Esophagus (tissue), 2 donors: Measurements from ENCODE around the gene JDP2. TPM values are rescaled to one million over a fixed set of nuclear protein-coding genes. Genes with fewer than 3 reads are reported as not detected.

ENCODE experiments used
- H3K27ac ChIP-seq, 2 donors: one replicate each; pipeline ENCODE4 v1.5.1; 2013; ENCODE audit warnings: low read depth in 2 of 2, mild to moderate bottlenecking in 2 of 2, inconsistent platforms in 1 of 2, low read length in 1 of 2, moderate library complexity in 1 of 2
- H3K27me3 ChIP-seq, 2 donors: one replicate each; pipeline ENCODE4 v1.6.1; 2013; ENCODE audit warnings: low read length in 2 of 2, control low read depth in 1 of 2, mild to moderate bottlenecking in 1 of 2; ENCODE audit not compliant: insufficient read depth in 2 of 2, control insufficient read depth in 1 of 2
- H3K36me3 ChIP-seq, 2 donors: one replicate each; pipeline ENCODE4 v1.6.1; 2013; ENCODE audit warnings: low read length in 1 of 2; ENCODE audit not compliant: control insufficient read depth in 2 of 2, insufficient read depth in 2 of 2
- H3K4me1 ChIP-seq, 2 donors: one replicate each; pipeline ENCODE4 v1.6.1; 2013; ENCODE audit warnings: low read length in 1 of 2; ENCODE audit not compliant: control insufficient read depth in 2 of 2, insufficient read depth in 2 of 2
- H3K4me3 ChIP-seq, 2 donors: one replicate each; pipeline ENCODE4 v1.5.1; 2013; ENCODE audit warnings: low read length in 2 of 2, mild to moderate bottlenecking in 2 of 2, low read depth in 1 of 2, moderate library complexity in 1 of 2
- H3K9me3 ChIP-seq, 2 donors: one replicate each; pipeline ENCODE4 v1.6.1; 2013; ENCODE audit warnings: mild to moderate bottlenecking in 2 of 2, low read depth in 1 of 2, low read length in 1 of 2, moderate library complexity in 1 of 2; ENCODE audit not compliant: control insufficient read depth in 2 of 2, insufficient read depth in 1 of 2
- WGBS, 2 donors: extraction: QIAGEN DNeasy Blood & Tissue Kit; methylation state at CpG; one replicate each; pipeline ENCODE4 v1.1.7; 2013; 5-methylcytosine and 5-hydroxymethylcytosine counted together
- polyA plus RNA-seq, 2 donors: library from polyadenylated mRNA; stranded (reverse); fragments of 200-250 nt; gene quantifications; one replicate each; pipeline ENCODE4 v1.2.3, GENCODE V29; 2013
- donor health status: healthy with polysubstance abuse.
- donor health status: Bipolar disorder and iron deficiency.

Gene JDP2
- polyA plus RNA-seq, 2 donors: 13.4 to 18.4 TPM

DNA sequence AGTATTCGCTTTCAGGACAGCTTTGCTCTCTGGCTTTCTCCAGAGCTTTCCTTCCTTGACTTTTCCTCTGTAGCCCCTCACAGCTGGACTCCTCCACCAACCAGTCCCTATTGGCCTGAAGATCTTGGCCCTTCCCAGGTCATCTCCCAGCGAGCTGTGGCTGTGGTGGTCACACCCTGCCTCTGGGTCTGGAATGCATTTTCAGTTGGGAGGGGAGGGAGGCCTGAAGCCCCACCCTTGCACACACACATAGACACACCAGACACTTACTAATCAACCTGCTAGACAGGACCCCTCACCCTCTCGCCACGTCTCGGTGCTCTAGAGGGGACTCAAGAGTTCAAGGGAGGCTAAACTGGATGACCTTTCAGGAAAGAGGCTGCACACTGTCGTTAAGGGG is 13.9 kb downstream of the JDP2 start:
- WGBS, 2 donors: 69 to 72% methylated on average over 6 of the region's 6 CpGs
- Histone ChIP-seq H3K27ac (peak overlapping the region; percentile 32 to 59), H3K4me3 (no peak overlapping the region), H3K4me1 (peaks cover 4% of the 10 kb centered on the region in 2 donors), H3K9me3 (peaks cover 0 to 2% of the 10 kb centered on the region in 2 donors), H3K27me3 (no peaks in the 10 kb centered on the region), H3K36me3 (peaks cover 6 to 21% of the 10 kb centered on the region in 2 donors)

DNA sequence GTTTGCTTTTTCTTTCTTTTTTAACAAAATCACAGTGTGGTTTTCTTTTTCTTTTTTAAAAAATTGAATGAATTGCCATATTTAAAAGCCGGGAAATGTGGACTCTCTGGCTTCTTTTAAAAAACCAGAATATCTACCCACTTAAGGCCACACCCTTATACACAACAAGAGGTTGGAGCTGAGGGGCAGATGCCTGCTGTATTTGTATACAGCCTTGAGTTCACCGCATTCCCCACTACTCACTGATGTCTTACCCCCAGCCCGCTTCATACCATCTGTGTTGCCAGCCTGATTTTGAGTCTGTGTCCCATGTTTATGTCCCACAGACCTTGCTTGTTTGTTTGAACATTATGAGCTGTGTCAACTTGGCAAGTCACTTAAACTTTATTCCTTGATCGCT is 14.3 kb downstream of the JDP2 start:
- 91 to 92% methylated on average over 4 of the region's 4 CpGs for WGBS, 2 donors
- H3K27ac ChIP-seq: peak overlapping the region; percentile 18 to 59
- peaks cover 6 to 21% of the 10 kb centered on the region in 2 donors for H3K36me3 ChIP-seq
- no peaks in the 10 kb centered on the region for H3K27me3 ChIP-seq
- no peak overlapping the region for H3K4me3 ChIP-seq
- peaks cover 4% of the 10 kb centered on the region in 2 donors for H3K4me1 ChIP-seq
- peaks cover 0 to 2% of the 10 kb centered on the region in 2 donors for H3K9me3 ChIP-seq

DNA sequence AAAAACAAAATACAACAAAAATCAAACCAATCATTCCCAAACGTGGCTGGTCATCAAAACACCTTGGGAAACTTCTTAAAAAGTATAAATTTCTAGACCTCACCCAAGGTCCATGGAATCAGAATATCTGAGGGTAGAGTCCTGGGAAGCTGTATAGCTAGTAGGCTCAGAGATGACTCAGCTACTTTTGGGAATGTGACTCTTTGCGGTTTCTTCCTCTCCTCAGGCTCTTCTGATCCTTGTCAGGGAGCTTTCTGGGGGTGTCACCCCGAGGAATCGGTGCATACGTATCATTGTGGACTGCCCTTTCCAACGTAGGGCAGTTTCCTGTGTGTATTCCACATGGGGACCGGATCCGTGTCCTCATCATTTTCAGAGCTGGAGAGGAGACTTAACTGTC is 14.8 kb downstream of the JDP2 start:
- peaks cover 4% of the 10 kb centered on the region in 2 donors for H3K4me1 ChIP-seq
- H3K4me3 ChIP-seq: no peak overlapping the region
- 62 to 74% methylated on average over 8 of the region's 8 CpGs for WGBS, 2 donors
- H3K9me3 ChIP-seq: peaks cover 0 to 2% of the 10 kb centered on the region in 2 donors
- H3K36me3 ChIP-seq: peaks cover 6 to 19% of the 10 kb centered on the region in 2 donors
- no peaks in the 10 kb centered on the region for H3K27me3 ChIP-seq
- H3K27ac ChIP-seq: peak overlapping the region; percentile 18 to 58

DNA sequence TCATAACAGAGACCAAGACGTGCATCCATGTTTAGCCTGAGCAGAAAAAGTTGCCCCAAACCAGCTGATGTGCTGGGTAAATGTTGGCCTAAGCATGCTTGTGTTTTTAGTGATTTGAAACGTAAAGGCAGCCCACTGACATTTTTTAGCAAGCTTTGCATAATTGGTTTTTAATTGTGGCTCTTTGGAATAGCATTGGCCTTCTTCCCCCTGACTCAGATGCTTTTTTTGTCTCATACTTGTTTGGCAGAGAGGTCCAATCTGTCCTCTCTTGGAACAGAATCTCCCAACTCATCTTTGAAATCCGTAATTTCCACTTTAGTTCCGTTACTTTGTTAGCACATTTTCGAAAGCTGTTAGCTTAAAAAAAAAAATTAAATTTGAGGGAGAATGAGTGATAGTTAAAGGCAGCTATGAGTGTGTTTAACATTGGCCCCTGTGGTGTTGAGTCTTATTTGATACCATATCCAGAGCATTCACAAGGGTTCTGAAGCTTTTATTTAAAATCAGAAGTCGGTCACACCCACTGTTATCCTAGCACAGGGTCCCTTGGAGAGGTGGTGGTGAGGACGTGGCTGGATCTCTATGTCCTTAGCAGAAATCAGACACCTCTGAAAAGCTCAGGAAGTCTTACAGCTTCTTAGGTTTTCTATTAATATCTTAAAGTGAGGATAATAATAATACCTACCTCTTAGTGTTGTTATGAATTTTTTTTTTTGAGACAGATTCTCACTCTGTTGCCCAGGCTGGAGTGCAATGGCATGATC is 15.6 kb downstream of the JDP2 start:
- no peaks in the 10 kb centered on the region for H3K27me3 ChIP-seq
- H3K36me3 ChIP-seq: peaks cover 2 to 13% of the 10 kb centered on the region in 2 donors
- no peak overlapping the region for H3K4me3 ChIP-seq
- peaks cover 0 to 2% of the 10 kb centered on the region in 2 donors for H3K9me3 ChIP-seq
- H3K27ac ChIP-seq: peak overlapping the region; percentile 18 to 58
- 69 to 74% methylated on average over 7 of the region's 7 CpGs for WGBS, 2 donors
- peaks cover 4% of the 10 kb centered on the region in 2 donors for H3K4me1 ChIP-seq

DNA sequence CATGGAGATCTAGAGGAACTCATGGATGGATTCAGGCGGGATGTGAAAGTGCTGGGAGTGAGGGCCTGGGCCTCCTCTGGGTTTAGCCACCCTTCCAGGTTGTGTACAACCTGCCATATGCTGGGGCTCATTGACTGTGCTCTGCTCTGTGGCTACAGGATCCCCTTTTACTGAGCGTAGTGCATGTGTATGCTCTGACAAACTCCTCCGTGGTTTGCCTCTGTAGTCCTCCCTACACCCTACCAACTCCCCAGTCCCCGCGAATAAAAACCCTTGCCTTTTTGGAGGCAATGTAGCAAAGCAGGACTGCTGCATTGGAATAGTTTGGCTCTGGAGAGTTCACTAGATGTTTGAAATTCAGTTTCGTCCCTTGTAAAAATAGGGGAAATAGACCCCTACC is 17.4 kb downstream of the JDP2 start:
- 94 to 96% methylated on average over 6 of the region's 6 CpGs for WGBS, 2 donors
- Histone ChIP-seq H3K27me3 (no peaks in the 10 kb centered on the region), H3K27ac (no peak overlapping the region), H3K36me3 (peaks cover 2 to 8% of the 10 kb centered on the region in 2 donors), H3K9me3 (peaks cover 0 to 2% of the 10 kb centered on the region in 2 donors), H3K4me3 (no peak overlapping the region), H3K4me1 (peaks cover 7 to 14% of the 10 kb centered on the region in 2 donors)

DNA sequence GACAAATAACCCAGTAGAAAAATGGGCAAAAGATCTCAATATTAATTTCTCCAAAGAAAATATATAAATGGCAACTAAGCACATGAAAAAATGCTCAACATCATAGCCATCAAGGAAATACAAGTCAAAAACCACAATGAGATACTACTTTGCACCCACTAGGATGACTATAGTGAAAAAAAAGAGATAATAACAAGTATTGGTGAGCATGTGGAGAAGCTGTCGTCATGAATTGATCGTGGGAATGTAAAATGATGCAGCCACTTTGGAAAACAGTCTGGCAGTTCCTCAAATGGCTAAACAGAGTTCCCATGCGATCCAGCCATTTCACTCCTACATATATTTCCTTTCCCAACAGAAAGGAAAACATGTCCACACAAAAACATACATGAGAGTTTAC is 18.1 kb downstream of the JDP2 start:
- H3K27me3 ChIP-seq: no peaks in the 10 kb centered on the region
- peaks cover 0 to 2% of the 10 kb centered on the region in 2 donors for H3K9me3 ChIP-seq
- no peak overlapping the region for H3K4me3 ChIP-seq
- 86 to 88% methylated on average over 3 of the region's 3 CpGs for WGBS, 2 donors
- no peak overlapping the region for H3K27ac ChIP-seq
- H3K4me1 ChIP-seq: peaks cover 11 to 20% of the 10 kb centered on the region in 2 donors
- peaks cover 2 to 10% of the 10 kb centered on the region in 2 donors for H3K36me3 ChIP-seq

DNA sequence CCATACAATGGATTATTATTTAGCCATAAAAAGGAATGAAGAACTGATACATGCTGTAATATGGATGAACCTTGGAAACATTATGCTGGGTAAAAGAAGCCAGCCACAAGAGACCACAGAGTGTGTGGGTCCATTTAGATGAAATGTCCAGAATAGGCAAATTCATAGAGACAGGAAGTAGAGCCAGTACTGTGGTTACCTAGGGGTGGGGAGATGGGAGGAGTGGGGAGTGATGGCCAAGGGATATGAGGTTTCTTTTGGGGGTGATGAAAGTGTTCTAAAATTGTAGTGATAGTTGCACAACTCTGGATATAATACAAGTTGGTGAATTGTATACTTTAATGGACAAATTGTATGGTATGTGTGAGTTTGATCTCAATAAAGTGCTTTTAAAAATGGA is 18.6 kb downstream of the JDP2 start:
- H3K4me3 ChIP-seq: no peak overlapping the region
- H3K9me3 ChIP-seq: peaks cover 0 to 2% of the 10 kb centered on the region in 2 donors
- H3K4me1 ChIP-seq: peaks cover 16 to 21% of the 10 kb centered on the region in 2 donors
- H3K36me3 ChIP-seq: peaks cover 2 to 10% of the 10 kb centered on the region in 2 donors
- no peaks in the 10 kb centered on the region for H3K27me3 ChIP-seq
- H3K27ac ChIP-seq: no peak overlapping the region

DNA sequence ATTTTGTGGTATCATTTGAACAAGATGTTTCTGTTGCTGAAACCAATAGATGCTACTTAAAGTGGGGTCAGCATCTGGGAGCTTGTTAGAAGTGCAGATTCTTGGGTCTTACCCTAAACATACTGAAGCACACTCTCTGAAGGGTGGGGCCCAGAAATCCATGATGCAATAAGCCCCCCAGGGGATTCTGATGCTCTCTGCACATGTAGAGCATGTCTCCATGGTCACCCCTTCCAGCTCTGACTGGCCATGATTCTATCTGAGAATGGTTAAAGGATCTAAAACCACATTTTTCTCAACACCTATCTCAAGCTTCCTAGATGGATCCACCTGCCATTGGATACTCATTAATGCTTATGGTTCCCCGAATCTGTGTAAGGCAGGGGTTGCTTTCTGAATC is 20.4 kb downstream of the JDP2 start:
- Histone ChIP-seq H3K4me3 (no peak overlapping the region), H3K27ac (peak overlapping the region in 1 of 2 donors; percentile 4), H3K9me3 (no peaks in the 10 kb centered on the region), H3K27me3 (no peaks in the 10 kb centered on the region), H3K36me3 (peaks cover 2 to 6% of the 10 kb centered on the region in 2 donors), H3K4me1 (peaks cover 22 to 25% of the 10 kb centered on the region in 2 donors)
- 55 to 73% methylated on average over 1 of the region's 1 CpG for WGBS, 2 donors

DNA sequence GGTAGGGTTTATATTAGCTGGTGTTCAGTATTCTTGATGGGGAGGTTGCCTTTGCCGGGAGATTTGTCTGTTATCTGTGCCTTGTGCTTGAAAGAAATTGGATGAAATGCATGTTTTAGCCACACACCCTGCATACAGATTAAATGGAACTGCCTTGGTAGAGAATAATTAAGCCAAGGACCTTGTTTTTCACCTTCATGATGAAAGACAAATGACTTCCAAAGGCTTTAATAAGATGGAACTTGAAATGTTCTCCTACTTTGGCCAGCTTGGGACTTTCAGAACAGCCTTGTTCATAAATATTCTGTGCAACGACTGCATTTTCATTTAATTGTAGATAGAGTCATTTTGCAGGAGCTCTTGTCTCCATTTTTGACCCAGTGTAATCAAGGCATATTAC is 21.2 kb downstream of the JDP2 start:
- H3K27ac ChIP-seq: peak overlapping the region; percentile 26 to 60
- H3K9me3 ChIP-seq: no peaks in the 10 kb centered on the region
- H3K27me3 ChIP-seq: no peaks in the 10 kb centered on the region
- H3K4me3 ChIP-seq: no peak overlapping the region
- peaks cover 22 to 29% of the 10 kb centered on the region in 2 donors for H3K4me1 ChIP-seq
- H3K36me3 ChIP-seq: peaks cover 2 to 6% of the 10 kb centered on the region in 2 donors
- 23 to 26% methylated on average over 2 of the region's 2 CpGs for WGBS, 2 donors

DNA sequence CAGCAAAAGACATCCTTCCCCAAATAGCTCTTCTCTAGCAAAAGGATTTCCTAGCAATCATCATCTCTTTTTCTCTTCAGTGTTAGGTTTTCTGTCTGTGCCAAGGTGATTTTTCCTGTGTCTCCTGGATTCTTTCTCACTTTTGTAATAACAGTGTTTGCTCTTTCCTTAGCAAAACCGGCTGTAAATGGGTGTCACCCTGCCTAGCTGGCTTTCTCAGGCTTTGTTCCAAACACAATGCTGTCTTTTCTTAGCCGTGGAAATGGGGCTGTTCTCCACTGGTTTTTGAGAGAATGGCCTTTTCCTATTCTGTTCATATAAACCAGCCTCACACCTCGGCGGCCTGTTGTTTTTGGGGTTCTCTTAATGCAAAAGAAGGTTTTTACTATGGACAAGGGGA is 21.9 kb downstream of the JDP2 start:
- Histone ChIP-seq H3K27ac (peak overlapping the region; percentile 69 to 83), H3K4me3 (no peak overlapping the region), H3K9me3 (no peaks in the 10 kb centered on the region), H3K4me1 (peaks cover 22 to 31% of the 10 kb centered on the region in 2 donors), H3K27me3 (no peaks in the 10 kb centered on the region), H3K36me3 (peaks cover 2 to 6% of the 10 kb centered on the region in 2 donors)
- 39 to 40% methylated on average over 4 of the region's 4 CpGs for WGBS, 2 donors
